GM11168 (cell line): ENCODE results near the gene APBB2.
"Not testable (repeated sequence)": the region's sequence is repeated elsewhere in the genome, so short reads cannot be mapped to it uniquely, and the experiment has no call there.

Source experiments
- in situ Hi-C: fragments of 300-500 bp; cut with MboI; formaldehyde crosslinking; loops from one replicate; pipeline ENCODE4 v1.12.0; 2022; ENCODE audit warnings: low sequenced_read_pairs; ENCODE audit not compliant: unreplicated experiment

The APBB2 gene

GRCh38 chr4:41161355-41161754 is 53.0 kb downstream of the APBB2 start:
- in situ Hi-C loops: no loop called here

DNA sequence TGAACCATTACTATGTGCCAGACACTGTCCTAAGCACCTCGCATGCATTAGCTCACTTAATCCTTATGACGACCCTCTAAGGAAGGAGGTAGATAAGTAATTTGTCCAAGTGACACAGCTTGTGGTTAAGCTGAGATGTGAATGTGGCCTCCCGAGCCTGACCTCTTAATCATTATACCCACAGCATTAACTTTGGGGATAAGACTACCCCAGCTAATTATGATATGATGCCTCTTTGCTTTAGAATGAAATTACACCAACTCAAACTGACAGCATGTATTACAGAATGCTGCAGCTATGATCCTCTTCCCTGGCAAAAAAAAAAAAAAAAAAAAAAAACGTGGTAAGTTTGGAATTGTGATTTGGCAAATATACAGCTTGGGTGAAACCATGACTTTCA is 53.5 kb downstream of the APBB2 start:
- in situ Hi-C loops: no loop called here

- in situ Hi-C loops: no loop called here
Observed at GRCh38 chr4:41160012-41160789, 54.1 kb downstream of the APBB2 start.

DNA sequence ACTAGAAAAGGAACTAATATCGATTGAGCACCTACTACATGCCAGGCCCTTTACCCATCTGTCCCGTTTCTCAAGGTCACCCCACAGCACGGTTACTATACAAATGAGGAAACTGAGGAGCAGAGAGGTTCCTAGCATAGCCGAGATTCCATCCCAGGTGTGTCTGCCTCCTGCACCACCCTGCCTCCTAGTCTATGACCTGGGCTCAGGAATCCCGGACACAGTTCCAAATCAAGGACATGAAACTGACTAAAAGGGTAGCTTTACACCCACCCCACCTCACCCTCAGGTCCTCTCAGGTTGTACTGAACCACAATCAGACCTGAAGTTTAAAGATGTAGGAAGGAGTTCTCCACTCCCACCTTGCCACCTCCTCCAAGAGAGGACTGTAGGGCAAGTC is 55.6 kb downstream of the APBB2 start:
- in situ Hi-C loops: no loop called here

DNA sequence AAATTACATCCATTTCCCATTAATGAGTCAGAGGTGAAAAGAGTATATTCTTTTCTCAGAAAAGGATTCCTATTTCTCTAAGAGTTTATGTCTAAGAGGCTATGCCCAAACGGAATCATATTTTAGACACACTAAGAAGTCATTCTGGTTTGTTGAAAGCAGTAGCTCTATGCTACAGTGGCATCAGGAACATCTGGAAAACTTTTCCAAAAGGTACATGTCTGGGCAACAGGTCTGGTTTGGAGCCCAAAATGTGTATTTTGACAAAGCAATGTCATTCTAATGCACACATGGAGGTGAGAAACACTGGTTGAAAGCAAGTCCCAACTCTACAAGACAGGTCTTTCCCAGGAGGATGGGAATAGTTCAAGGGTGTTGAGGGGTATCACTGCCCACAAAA is 56.1 kb downstream of the APBB2 start:
- in situ Hi-C loops: no loop called here

DNA sequence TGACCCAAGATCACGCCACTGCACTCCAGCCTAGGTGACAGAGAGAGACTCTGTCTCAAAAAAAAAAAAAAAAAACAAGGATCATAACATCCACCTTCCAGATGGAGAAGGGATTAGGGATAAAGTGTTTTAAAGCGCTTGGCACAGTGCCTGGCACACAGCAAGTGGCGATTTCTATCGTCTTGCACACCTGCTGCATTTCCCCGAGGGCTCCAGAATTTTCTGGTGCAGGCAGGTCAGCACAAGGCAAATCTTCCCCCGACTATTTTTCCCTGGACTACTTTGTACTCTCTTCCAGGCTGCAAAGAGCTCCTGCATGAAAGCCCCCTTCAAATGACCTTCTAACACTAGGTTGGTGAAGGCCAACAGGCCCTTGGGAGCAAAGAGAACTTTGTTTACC is 57.3 kb downstream of the APBB2 start:
- in situ Hi-C loops: no loop called here

DNA sequence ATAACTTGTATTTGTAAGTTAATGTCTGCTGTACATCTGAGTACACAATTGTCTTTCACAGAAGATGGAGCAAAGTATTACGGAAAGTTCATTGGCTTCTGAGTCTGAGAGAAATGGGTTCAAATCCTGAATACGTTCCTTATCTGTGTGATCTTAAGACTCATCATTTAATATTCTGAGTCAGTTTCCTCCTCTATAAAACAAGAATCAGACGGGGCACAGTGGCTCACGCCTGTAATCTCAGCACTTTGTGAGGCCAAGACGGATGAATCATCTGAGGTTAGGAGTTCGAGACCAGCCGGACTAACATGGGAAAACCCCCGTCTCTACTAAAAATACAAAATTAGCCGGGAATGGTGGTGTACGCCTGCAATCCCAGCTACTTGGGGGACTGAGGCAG is 57.8 kb downstream of the APBB2 start:
- in situ Hi-C loops: no loop called here

GRCh38 chr4:41155194-41155830 is 59.0 kb downstream of the APBB2 start:
- in situ Hi-C loops: no loop called here

DNA sequence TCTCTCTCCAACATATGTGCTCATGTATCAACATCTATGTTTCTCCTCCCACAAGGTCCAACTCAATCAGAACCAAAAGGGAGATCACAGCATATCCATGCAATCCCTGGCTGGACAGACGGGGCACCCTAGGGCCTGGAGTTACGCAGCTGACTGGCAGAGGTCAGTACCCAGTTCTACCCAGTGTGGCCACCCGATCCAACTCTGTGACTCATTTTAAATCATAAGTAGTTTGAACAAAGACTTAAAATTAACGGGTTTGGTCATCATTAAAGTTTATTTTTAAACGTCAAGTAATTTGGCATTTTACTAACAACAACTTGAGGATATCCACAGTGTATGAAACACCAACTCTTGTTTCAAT is 59.5 kb downstream of the APBB2 start:
- in situ Hi-C loops: no loop called here

- in situ Hi-C loops: no loop called here
Observed at GRCh38 chr4:41154010-41154813, 60.1 kb downstream of the APBB2 start.

DNA sequence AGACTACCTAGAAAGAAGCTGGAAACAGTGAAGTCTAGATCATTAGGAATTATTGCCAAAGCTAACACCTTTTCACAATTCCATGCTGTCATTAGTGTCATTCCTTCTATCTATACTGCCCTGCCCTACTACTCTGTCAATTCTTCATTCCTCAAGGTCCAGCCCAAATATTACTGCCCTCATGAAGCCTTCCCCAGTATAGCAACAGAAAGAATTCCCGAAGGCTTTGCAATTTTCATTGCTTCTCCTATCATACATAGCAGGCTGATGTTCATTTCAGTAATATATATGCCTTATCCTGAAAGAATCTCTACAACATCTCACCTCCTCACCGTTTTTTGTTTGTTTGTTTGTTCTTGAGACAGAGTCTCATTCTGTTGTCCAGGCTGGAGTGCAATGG is 63.9 kb downstream of the APBB2 start:
- in situ Hi-C loops: no loop called here

DNA sequence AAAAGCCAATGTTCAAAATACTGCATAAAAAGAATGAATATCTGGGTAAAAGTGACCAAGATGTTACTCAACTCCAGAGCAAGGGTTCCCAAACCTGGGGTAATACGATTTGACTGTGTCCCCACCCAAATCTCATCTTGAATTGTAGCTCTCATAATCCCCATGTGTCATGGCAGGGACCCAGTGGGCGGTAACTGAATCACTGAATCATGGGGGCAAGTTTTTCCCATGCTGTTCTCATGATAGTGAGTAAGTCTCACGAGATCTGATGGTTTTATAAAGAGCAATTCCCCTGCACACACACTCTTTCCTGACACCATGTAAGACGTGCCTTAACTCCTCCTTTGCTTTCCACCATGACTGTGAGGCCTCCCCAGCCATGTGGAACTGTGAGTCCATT is 64.8 kb downstream of the APBB2 start:
- in situ Hi-C loops: not testable (repeated sequence)

- in situ Hi-C loops: no loop called here
Observed at GRCh38 chr4:41148931-41149330, 65.4 kb downstream of the APBB2 start.

DNA sequence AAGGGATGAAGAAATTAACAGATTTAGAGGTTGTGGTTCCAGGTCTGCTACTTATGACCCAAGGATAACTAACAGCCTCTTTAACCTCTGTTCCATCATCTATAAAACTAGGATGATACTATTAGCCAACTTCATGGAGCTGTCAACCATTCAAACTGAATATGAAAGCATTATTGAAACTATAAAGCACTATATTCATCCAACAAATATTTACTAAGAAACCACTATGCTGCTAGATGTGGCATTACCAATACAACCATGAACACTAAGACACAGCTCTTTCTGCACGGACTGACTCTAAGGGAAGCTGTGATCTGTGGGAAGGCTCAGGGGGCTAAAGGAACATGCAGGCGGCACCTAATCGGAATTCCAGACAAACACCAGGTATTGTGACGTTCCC is 66.0 kb downstream of the APBB2 start:
- in situ Hi-C loops: no loop called here

- in situ Hi-C loops: not testable (repeated sequence)
Observed at GRCh38 chr4:41147570-41147969, 66.8 kb downstream of the APBB2 start.

DNA sequence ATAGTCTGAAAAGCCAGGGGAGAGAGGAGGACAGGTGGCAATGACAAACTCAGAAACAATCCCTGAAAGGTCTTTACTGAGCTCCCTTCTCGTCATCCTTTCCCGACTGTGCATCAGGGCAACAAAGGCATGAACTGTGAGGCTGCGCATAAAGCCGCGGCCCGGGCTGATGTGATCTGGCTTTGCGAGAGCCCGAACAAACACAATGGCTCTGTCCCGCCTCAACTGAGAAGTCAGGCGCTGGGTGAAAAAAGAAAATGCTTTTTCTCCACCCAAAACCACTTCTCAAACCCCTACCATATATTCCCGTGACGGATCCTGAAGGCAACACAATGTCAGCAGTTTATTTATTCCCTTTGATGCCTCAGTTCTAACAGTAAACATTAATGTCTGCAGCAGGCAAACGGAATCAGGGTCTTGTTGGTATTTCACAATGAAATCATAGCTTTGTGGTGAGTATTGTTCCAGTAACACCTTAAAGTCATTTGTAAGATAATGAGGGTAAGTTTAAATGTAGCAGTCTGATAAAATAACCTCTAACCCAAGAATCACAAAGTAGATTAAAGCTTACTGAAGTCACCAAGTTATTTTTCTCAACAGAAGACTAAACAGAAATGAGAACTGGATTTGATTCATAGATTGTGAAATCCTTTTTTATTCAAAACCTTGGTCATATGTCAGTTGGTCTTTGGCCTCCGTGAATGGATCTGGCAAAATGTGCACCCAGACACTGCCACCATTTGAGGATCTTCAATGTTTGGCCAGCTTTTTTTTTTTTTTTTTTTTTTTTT is 67.4 kb downstream of the APBB2 start:
- in situ Hi-C loops: no loop called here

- in situ Hi-C loops: no loop called here
Observed at GRCh38 chr4:41146196-41146595, 68.1 kb downstream of the APBB2 start.

- in situ Hi-C loops: no loop called here
Observed at GRCh38 chr4:41145571-41146078, 68.7 kb downstream of the APBB2 start.

- in situ Hi-C loops: no loop called here
Observed at GRCh38 chr4:41144812-41145211, 69.5 kb downstream of the APBB2 start.

GRCh38 chr4:41144040-41144379 is 70.3 kb downstream of the APBB2 start:
- in situ Hi-C loops: no loop called here
